Tibial nerve (tissue), 4 donors: ENCODE measurements around the gene LRBA. TPM values are rescaled to one million over a fixed set of nuclear protein-coding genes. Genes with fewer than 3 reads are reported as not detected.
"Not testable (repeated sequence)": the region's sequence is repeated elsewhere in the genome, so short reads cannot be mapped to it uniquely, and the experiment has no call there.

Experiments used
- DNase-seq, 2 donors: peaks; one replicate each; pipeline ENCODE4 v3.0.0-alpha.2; 2019; ENCODE audit warnings: low spot score in 2 of 2
- H3K27ac ChIP-seq, 4 donors: fragments of 200-600 bp; sonication (generic) in 3 of 4; one replicate each; pipeline ENCODE4 v1.5.1; 2017 to 2019; ENCODE audit warnings: mild to moderate bottlenecking in 1 of 4
- H3K27me3 ChIP-seq, 2 donors: fragments of 200-600 bp; sonication (generic) in 1 of 2; one replicate each; pipeline versions ENCODE4 v1.5.1 to v1.6.0; 2017 to 2019
- H3K36me3 ChIP-seq, 3 donors: fragments of 200-600 bp; sonication (generic); one replicate each; pipeline ENCODE4 v1.5.1; 2018 to 2019
- H3K4me1 ChIP-seq, 4 donors: fragments of 200-600 bp; sonication (generic) in 3 of 4; one replicate each; pipeline ENCODE4 v1.5.1; 2017 to 2019
- H3K4me3 ChIP-seq, 4 donors: fragments of 200-600 bp; sonication (generic) in 3 of 4; one replicate each; pipeline ENCODE4 v1.5.1; 2017 to 2019; ENCODE audit warnings: mild to moderate bottlenecking in 1 of 4, moderate library complexity in 1 of 4
- H3K9me3 ChIP-seq, 4 donors: fragments of 200-600 bp; sonication (generic) in 3 of 4; one replicate each; pipeline ENCODE4 v1.5.1; 2017 to 2019
- CTCF ChIP-seq, 5 experiments: fragments of 200-600 bp in 3 of 5; fragments of 450-650 bp in 2 of 5; sonication (generic) in 3 of 5; IDR thresholded peaks; one replicate each; pipeline ENCODE4 v1.5.1; 2016 to 2019; ENCODE audit warnings: antibody characterized with exemption in 5 of 5, mild to moderate bottlenecking in 3 of 5, moderate library complexity in 2 of 5
- EP300 ChIP-seq, 2 donors: sonication (generic); formaldehyde crosslinking; IDR thresholded peaks; one replicate each; pipeline ENCODE4 v1.6.1; 2017; ENCODE audit warnings: antibody characterized with exemption in 2 of 2, mild to moderate bottlenecking in 1 of 2
- POLR2A ChIP-seq, 2 donors: fragments of 450-650 bp; IDR thresholded peaks; one replicate each; pipeline ENCODE4 v1.6.1; 2017; ENCODE audit warnings: antibody characterized with exemption in 2 of 2, mild to moderate bottlenecking in 2 of 2, moderate library complexity in 2 of 2
- WGBS, 2 donors: methylation state at CpG; one replicate each; pipeline ENCODE4 v1.1.5; 2018; 5-methylcytosine and 5-hydroxymethylcytosine counted together
- total RNA-seq, 4 donors: library from RNA; depleted of rRNA; stranded (reverse); fragments of >200 nt; gene quantifications; one replicate each; pipeline ENCODE4 v1.1.0, GENCODE V29; 2016

Gene LRBA
- total RNA-seq, 4 donors from 2014 or later: 35.4 to 43.1 (median 38.0) TPM

DNA sequence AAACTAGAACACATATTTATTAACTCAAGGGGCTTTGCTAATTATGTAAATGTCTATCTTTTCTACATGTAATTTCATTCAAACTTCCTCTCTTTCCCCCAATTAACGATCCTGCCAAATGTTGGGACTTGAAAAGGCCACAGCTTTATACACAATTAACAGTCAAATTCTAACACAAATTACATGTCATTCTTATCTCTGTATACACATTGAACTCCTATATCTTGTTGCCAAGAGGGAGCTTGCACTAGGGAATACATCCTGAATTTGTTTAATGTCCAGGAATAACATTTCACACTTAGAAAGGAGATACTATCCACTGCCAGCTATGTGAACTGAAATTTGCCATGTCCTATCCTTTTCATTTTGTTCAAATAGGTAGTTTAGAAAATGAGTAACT, 472.0 kb downstream of the LRBA start:
- WGBS, 2 donors: 69% methylated on average over 1 of the region's 1 CpG
- no peak for TF ChIP-seq EP300 (IDR thresholded peaks at IDR 0.05)
- no peak for TF ChIP-seq POLR2A (IDR thresholded peaks at IDR 0.05)
- no peak for TF ChIP-seq CTCF (IDR thresholded peaks at IDR 0.05)
- no peak for DNase-seq
- Histone ChIP-seq H3K4me3 (no peak overlapping the region), H3K36me3 (no peaks in the 10 kb centered on the region), H3K27ac (no peak overlapping the region), H3K27me3 (no peaks in the 10 kb centered on the region), H3K4me1 (no peaks in the 10 kb centered on the region), H3K9me3 (no peaks in the 10 kb centered on the region)

DNA sequence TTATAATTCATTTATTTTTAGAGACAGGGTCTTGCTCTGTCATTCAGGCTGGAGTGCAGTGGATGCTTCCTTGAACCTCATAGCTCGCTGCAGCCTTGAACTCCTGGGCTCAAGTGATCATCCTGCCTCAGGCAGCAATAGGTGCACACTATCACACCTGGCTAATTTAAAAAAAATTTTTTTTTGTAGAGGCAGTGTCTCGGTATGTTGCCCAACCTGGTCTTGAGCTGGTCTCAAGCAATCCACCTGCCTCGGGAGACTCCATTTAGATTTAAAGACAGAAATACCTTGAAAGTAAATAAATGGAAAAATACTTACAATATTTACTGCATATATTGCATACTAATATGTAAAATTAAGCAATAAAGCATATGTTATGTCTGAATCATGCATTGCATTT, 473.4 kb downstream of the LRBA start:
- TF ChIP-seq CTCF (IDR thresholded peaks at IDR 0.05) (no peak), EP300 (IDR thresholded peaks at IDR 0.05) (no peak), POLR2A (IDR thresholded peaks at IDR 0.05) (no peak)
- no peak for DNase-seq

DNA sequence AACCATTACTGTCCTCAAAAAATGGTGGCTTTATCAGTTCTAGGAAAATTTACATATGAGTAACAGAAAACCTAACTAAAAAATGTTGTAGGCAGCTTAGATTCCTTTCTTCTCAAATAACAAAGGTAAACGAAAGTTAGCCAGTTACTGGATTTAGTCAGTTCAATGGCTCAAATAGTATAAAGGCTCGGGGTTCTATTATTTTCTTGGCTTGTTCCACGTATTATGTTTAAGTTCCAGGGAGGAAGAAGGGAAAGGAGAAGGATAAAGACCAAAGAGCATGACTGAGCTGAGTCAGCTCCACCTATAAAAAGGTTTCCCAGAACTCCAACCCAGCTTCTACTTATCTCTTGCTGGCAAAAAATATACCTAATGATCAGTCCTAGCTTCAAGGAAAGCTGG, 474.1 kb downstream of the LRBA start:
- no peak overlapping the region for H3K27ac ChIP-seq
- 77 to 91% methylated on average over 3 of the region's 3 CpGs for WGBS, 2 donors

More for the DNA sequence above, 473.4 kb downstream of the LRBA start:
- no peak overlapping the region for H3K4me3 ChIP-seq
- no peaks in the 10 kb centered on the region for H3K4me1 ChIP-seq
- H3K9me3 ChIP-seq: peaks cover 0 to 7% (median 1%) of the 10 kb centered on the region in 4 donors
- WGBS, 2 donors: 94 to 98% methylated on average over 3 of the region's 3 CpGs
- H3K27ac ChIP-seq: no peak overlapping the region
- no peaks in the 10 kb centered on the region for H3K27me3 ChIP-seq
- H3K36me3 ChIP-seq: no peaks in the 10 kb centered on the region

GRCh38 chr4:150540536-150540935, 474.5 kb downstream of the LRBA start:
- Histone ChIP-seq H3K27ac (no peak overlapping the region), H3K36me3 (no peaks in the 10 kb centered on the region), H3K4me3 (no peak overlapping the region), H3K27me3 (no peaks in the 10 kb centered on the region), H3K4me1 (no peaks in the 10 kb centered on the region), H3K9me3 (peaks cover 0 to 7% (median 1%) of the 10 kb centered on the region in 4 donors)
- TF ChIP-seq POLR2A (IDR thresholded peaks at IDR 0.05) (no peak), EP300 (IDR thresholded peaks at IDR 0.05) (no peak), CTCF (IDR thresholded peaks at IDR 0.05) (no peak)
- DNase-seq: no peak

More for the DNA sequence above, 474.1 kb downstream of the LRBA start:
- TF ChIP-seq EP300 (IDR thresholded peaks at IDR 0.05) (no peak), CTCF (IDR thresholded peaks at IDR 0.05) (no peak), POLR2A (IDR thresholded peaks at IDR 0.05) (no peak)
- Histone ChIP-seq H3K4me3 (no peak overlapping the region), H3K9me3 (peaks cover 0 to 7% (median 1%) of the 10 kb centered on the region in 4 donors), H3K27me3 (no peaks in the 10 kb centered on the region), H3K4me1 (no peaks in the 10 kb centered on the region), H3K36me3 (no peaks in the 10 kb centered on the region)
- DNase-seq: no peak

GRCh38 chr4:150537911-150538310, 477.2 kb downstream of the LRBA start:
- DNase-seq, H3K4me3 ChIP-seq, H3K27ac ChIP-seq, H3K4me1 ChIP-seq, H3K36me3 ChIP-seq, H3K27me3 ChIP-seq, H3K9me3 ChIP-seq: not testable (repeated sequence)
- WGBS, 2 donors: 93 to 95% methylated on average over 3 of the region's 3 CpGs

DNA sequence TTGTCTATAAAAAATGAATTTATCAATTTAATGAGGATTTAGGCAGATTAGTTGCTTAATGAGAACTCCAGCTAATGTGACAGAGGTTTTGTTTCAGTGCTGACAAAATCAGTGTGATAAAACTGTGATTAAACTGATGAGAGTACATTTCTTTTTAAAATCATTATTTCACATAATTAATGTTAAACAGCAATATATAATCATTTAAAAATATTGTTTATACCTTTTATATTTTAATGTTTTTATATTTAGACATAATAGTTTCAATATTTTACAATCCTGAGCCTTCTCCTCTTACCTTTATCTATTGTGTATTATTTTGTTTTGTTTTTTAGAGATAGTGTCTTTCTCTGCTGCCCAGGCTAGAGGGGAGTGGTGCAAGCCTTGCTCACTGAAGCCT, 480.3 kb downstream of the LRBA start:
- H3K9me3 ChIP-seq: peaks cover 0 to 7% (median 1%) of the 10 kb centered on the region in 4 donors
- H3K36me3 ChIP-seq: no peaks in the 10 kb centered on the region
- no peaks in the 10 kb centered on the region for H3K4me1 ChIP-seq
- no peak for DNase-seq
- H3K4me3 ChIP-seq: no peak overlapping the region
- TF ChIP-seq EP300 (IDR thresholded peaks at IDR 0.05) (no peak), POLR2A (IDR thresholded peaks at IDR 0.05) (no peak), CTCF (IDR thresholded peaks at IDR 0.05) (no peak)
- no peaks in the 10 kb centered on the region for H3K27me3 ChIP-seq
- no peak overlapping the region for H3K27ac ChIP-seq
